HepG2 (cell line): Measurements from ENCODE around the gene TMCC1.

Source experiments
- CTCF ChIP-seq: sonication (generic); formaldehyde crosslinking; IDR thresholded peaks from 2 replicates; pipeline ENCODE4 v1.5.0; 2020; ENCODE audit warnings: mild to moderate bottlenecking, missing genetic modification reagents, moderate library complexity
- ETS1 ChIP-seq: sonication (generic); formaldehyde crosslinking; IDR thresholded peaks from 2 replicates; pipeline ENCODE4 v1.4.0; 2020; ENCODE audit warnings: missing genetic modification reagents
- KLF12 ChIP-seq: sonication (generic); formaldehyde crosslinking; IDR thresholded peaks from 2 replicates; pipeline ENCODE4 v1.4.0; 2020; ENCODE audit warnings: missing genetic modification reagents, borderline replicate concordance
- SUZ12 ChIP-seq: fragments of 150-350 bp; IDR thresholded peaks from 2 replicates; pipeline ENCODE4 v1.6.1; 2014; ENCODE audit warnings: low read depth, low read length
- TEF ChIP-seq: sonication (generic); formaldehyde crosslinking; IDR thresholded peaks from 2 replicates; pipeline ENCODE4 v1.5.0; 2020; ENCODE audit warnings: missing genetic modification reagents
- ZBTB49 ChIP-seq: sonication (generic); formaldehyde crosslinking; IDR thresholded peaks from 2 replicates; pipeline ENCODE4 v1.4.0; 2020; ENCODE audit warnings: missing genetic modification reagents, borderline replicate concordance
- ZFX ChIP-seq: sonication (generic); formaldehyde crosslinking; IDR thresholded peaks from 2 replicates; pipeline ENCODE4 v1.4.0; 2020; ENCODE audit warnings: mild to moderate bottlenecking, low read depth, missing genetic modification reagents, moderate library complexity
- ZNF552 ChIP-seq: sonication (generic); formaldehyde crosslinking; IDR thresholded peaks from 2 replicates; pipeline ENCODE4 v1.9.0; 2022; ENCODE audit warnings: missing genetic modification reagents, mild to moderate bottlenecking, borderline replicate concordance

GRCh38 chr3:129687586-129688125, 205.9 kb downstream of the TMCC1 start:
- TF ChIP-seq SUZ12 (no peak), ZFX (CRISPR knock-in tag) (no peak), KLF12 (CRISPR knock-in tag) (no peak), TEF (CRISPR knock-in tag) (no peak), ZNF552 (CRISPR knock-in tag) (no peak), ETS1 (no peak), ZBTB49 (CRISPR knock-in tag) (no peak), CTCF (CRISPR knock-in tag) (no peak)
